SKM-1 (cell line): ENCODE results near the gene ST6GALNAC3.
A peak's percentile ranks its signal among the peaks of the same experiment; 100 is the strongest.
"Not testable (repeated sequence)": the region's sequence is repeated elsewhere in the genome, so short reads cannot be mapped to it uniquely, and the experiment has no call there.

Experiments used
- DNase-seq: peaks from one replicate; lab custom pipeline; 2025; ENCODE audit not compliant: unreplicated experiment; lab: John Stamatoyannopoulos, UW

ST6GALNAC3 gene

GRCh38 chr1:76074321-76075187, at the start of gene ST6GALNAC3:
Gene ST6GALNAC3 (plus strand): TSS chr1:76074746.
- peak; percentile 43 for DNase-seq

GRCh38 chr1:76027341-76027740, 47.2 kb upstream of the ST6GALNAC3 start:
- no peak for DNase-seq

GRCh38 chr1:76029331-76029730, 45.2 kb upstream of the ST6GALNAC3 start:
- DNase-seq: no peak

- no peak for DNase-seq
Observed at GRCh38 chr1:76031496-76031895, 43.0 kb upstream of the ST6GALNAC3 start.

- DNase-seq: no peak
Observed at GRCh38 chr1:76033800-76034475, 40.6 kb upstream of the ST6GALNAC3 start.

- DNase-seq: no peak
Observed at GRCh38 chr1:76035053-76035452, 39.5 kb upstream of the ST6GALNAC3 start.

- DNase-seq: no peak
Observed at GRCh38 chr1:76037324-76037723, 37.2 kb upstream of the ST6GALNAC3 start.

- DNase-seq: no peak
Observed at GRCh38 chr1:76038287-76039004, 36.1 kb upstream of the ST6GALNAC3 start.

- no peak for DNase-seq
Observed at GRCh38 chr1:76046149-76046548, 28.4 kb upstream of the ST6GALNAC3 start.

GRCh38 chr1:76048219-76048618, 26.3 kb upstream of the ST6GALNAC3 start:
- DNase-seq: no peak

GRCh38 chr1:76048926-76049325, 25.6 kb upstream of the ST6GALNAC3 start:
- no peak for DNase-seq

GRCh38 chr1:76049498-76049897, 25.0 kb upstream of the ST6GALNAC3 start:
- DNase-seq: no peak

- not testable (repeated sequence) for DNase-seq
Observed at GRCh38 chr1:76050073-76050472, 24.5 kb upstream of the ST6GALNAC3 start.

- no peak for DNase-seq
Observed at GRCh38 chr1:76053021-76053420, 21.5 kb upstream of the ST6GALNAC3 start.

- DNase-seq: no peak
Observed at GRCh38 chr1:76054359-76054758, 20.2 kb upstream of the ST6GALNAC3 start.

GRCh38 chr1:76055987-76056386, 18.6 kb upstream of the ST6GALNAC3 start:
- no peak for DNase-seq

GRCh38 chr1:76059451-76059850, 15.1 kb upstream of the ST6GALNAC3 start:
- DNase-seq: no peak

GRCh38 chr1:76065270-76065669, 9.3 kb upstream of the ST6GALNAC3 start:
- DNase-seq: no peak

- DNase-seq: no peak
Observed at GRCh38 chr1:76066394-76066793, 8.2 kb upstream of the ST6GALNAC3 start.

GRCh38 chr1:76068542-76068941, 6.0 kb upstream of the ST6GALNAC3 start:
- no peak for DNase-seq

GRCh38 chr1:76068953-76069561, 5.5 kb upstream of the ST6GALNAC3 start:
- no peak for DNase-seq
